Heart left ventricle (tissue), 13 donors: ENCODE measurements around the gene RAB36.

Experiments
- POLR2A ChIP-seq, 2 donors: fragments of 450-650 bp; IDR thresholded peaks; one replicate each; pipeline ENCODE4 v1.6.1; 2017; ENCODE audit warnings: antibody characterized with exemption in 2 of 2, mild to moderate bottlenecking in 2 of 2, moderate library complexity in 2 of 2
- TF ChIP-seq, protein P1 (sequence below), 12 donors: fragments of 200-600 bp; sonication (generic) in 4 of 12; IDR thresholded peaks; one replicate each; pipeline versions ENCODE4 v1.5.0 to v1.8.0; 2018 to 2022; ENCODE audit warnings: antibody characterized with exemption in 12 of 12, mild to moderate bottlenecking in 5 of 12
- donor health status: ischemic (EF 13 %, LVEDD 7.1; RV severe dilation, severe dysfunction).
- donor health status: DM: no; HTN: yes; CAD: no.
- donor health status: DM: no; HTN: no; CAD: no.
- donor health status: ischemic (EF 25% LVEDD 6.9; RV normal size, moderate dysfunction).
- donor health status: ischemic (EF 25% LVEDD 5.7; RV mildly dilated, moderate dysfunction).
- donor health status: ischemic (EF 35%, LVEDD 5.7; RV mildly dilated, moderate dysfunction).
- donor health status: nonischemic (EF 11% LVEDD 7.7; RV severe dilation, severe dysfunction).
- donor health status: DM: yes; HTN: yes; CAD: no.
- donor health status: PGD.
- donor health status: ischemic (EF 29% LVEDD 5.4; RV normal size, mild dysfunction).
- donor health status: nonischemic (EF 23%, LVEDD 6.1; RV moderate dilation, normal function).

DNA sequence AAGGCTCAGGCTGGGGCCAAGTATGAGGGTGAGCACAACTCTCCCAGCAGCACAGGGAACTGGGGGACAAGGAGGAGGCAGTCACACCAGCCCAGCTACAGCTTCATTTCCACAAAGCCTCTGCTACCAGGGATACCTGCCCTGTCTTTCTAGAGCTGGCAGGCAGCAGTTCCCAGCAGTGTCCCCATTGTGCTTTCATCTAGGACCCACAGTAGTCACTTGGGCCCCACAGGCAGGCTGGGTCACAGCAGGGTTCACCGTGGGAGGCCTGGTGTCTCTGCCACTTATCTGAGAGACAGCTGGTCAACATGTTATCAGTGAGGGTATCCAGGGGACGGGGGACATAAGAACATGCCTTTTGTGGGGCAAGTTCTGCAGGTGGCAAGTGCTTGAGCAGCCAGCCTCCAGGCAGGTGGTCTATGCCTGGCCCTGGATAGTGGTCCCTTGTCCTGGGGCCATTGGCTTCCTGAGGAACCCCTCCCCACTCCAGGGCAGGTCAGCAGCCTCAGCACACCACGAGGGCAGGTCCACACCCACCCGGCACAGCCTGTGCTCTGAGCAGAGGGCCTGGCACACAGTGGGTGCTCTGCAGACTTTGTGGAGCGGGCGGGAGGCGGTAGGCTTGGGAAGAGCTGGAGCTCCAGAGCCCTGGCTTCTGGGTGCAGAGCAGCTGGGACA, 45.0 kb upstream of the RAB36 start:
- TF ChIP-seq, protein P1, sequence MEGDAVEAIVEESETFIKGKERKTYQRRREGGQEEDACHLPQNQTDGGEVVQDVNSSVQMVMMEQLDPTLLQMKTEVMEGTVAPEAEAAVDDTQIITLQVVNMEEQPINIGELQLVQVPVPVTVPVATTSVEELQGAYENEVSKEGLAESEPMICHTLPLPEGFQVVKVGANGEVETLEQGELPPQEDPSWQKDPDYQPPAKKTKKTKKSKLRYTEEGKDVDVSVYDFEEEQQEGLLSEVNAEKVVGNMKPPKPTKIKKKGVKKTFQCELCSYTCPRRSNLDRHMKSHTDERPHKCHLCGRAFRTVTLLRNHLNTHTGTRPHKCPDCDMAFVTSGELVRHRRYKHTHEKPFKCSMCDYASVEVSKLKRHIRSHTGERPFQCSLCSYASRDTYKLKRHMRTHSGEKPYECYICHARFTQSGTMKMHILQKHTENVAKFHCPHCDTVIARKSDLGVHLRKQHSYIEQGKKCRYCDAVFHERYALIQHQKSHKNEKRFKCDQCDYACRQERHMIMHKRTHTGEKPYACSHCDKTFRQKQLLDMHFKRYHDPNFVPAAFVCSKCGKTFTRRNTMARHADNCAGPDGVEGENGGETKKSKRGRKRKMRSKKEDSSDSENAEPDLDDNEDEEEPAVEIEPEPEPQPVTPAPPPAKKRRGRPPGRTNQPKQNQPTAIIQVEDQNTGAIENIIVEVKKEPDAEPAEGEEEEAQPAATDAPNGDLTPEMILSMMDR (IDR thresholded peaks at IDR 0.05) = no peak
- TF ChIP-seq POLR2A (IDR thresholded peaks at IDR 0.05) = no peak
